GM06990 (cell line): ENCODE results near the gene TBX19.

ENCODE experiments used
- DNase-seq: peaks from one replicate; pipeline ENCODE4 v3.0.0-alpha.2; 2011; ENCODE audit not compliant: insufficient read length; ENCODE audit errors: extremely low read depth
- H3K27me3 ChIP-seq: replicated peaks from 2 replicates; pipeline ENCODE4 v1.6.0; 2011; ENCODE audit warnings: low read length; ENCODE audit not compliant: control insufficient read depth, insufficient read depth
- H3K36me3 ChIP-seq: 2 replicates; pipeline ENCODE4 v1.5.1; 2011; ENCODE audit warnings: low read length; ENCODE audit not compliant: control insufficient read depth, insufficient read depth
- H3K4me3 ChIP-seq: replicated peaks from 2 replicates; pipeline ENCODE4 v1.5.1; 2011; ENCODE audit warnings: low read depth, mild to moderate bottlenecking, control low read depth, low read length
- TF ChIP-seq, protein P1 (sequence below): IDR thresholded peaks from 2 replicates; pipeline ENCODE4 v1.5.1; 2011; ENCODE audit warnings: low read length, control low read depth, mild to moderate bottlenecking, inconsistent platforms; ENCODE audit not compliant: insufficient read depth, poor library complexity, severe bottlenecking

Gene TBX19

GRCh38 chr1:168257397-168257796 is 23.3 kb upstream of the TBX19 start:
- Histone ChIP-seq H3K27me3 (no peaks in the 10 kb centered on the region), H3K36me3 (no peaks in the 10 kb centered on the region), H3K4me3 (no peak overlapping the region)
- no peak for DNase-seq
- TF ChIP-seq, protein P1, sequence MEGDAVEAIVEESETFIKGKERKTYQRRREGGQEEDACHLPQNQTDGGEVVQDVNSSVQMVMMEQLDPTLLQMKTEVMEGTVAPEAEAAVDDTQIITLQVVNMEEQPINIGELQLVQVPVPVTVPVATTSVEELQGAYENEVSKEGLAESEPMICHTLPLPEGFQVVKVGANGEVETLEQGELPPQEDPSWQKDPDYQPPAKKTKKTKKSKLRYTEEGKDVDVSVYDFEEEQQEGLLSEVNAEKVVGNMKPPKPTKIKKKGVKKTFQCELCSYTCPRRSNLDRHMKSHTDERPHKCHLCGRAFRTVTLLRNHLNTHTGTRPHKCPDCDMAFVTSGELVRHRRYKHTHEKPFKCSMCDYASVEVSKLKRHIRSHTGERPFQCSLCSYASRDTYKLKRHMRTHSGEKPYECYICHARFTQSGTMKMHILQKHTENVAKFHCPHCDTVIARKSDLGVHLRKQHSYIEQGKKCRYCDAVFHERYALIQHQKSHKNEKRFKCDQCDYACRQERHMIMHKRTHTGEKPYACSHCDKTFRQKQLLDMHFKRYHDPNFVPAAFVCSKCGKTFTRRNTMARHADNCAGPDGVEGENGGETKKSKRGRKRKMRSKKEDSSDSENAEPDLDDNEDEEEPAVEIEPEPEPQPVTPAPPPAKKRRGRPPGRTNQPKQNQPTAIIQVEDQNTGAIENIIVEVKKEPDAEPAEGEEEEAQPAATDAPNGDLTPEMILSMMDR = no peak

DNA sequence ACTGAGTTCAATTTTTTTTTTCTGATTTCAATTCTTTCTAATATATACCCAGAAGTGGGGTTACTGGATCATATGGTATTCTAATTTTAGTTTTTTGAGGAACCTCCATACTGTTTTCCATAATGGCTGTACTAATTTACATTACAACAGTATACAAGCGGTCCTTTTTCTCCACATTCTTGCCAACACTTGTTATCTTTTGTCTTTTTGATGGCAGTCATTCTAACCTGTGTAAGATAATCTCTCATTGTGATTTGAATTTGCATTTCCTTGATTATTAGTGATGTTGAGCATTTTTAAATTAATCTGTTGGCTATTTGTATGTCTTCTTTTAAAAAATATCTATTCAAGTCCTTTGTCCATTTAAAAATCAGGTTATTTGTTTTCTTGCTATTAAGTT is 21.1 kb upstream of the TBX19 start:
- TF ChIP-seq, protein P1 = no peak

DNA sequence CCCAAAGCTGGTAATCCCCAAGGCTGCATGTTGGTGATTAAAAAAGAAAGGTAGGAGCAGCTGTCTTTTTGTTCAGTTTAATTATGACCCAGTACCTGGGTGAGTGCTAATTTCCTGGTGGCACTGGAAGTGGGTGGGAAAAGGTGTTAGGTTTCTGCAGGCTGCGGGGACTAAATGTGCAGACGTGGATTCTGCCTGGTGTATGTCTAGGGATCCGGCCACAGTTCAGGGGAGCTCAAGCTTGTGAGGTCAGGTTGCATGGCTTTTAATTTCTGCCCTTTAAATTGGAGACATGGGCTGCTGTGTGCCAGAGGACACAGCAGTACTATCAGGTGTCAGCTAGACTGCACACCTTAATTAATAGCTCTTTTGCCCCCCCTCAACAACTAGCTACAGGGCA is 20.3 kb upstream of the TBX19 start:
- Histone ChIP-seq H3K4me3 (no peak overlapping the region), H3K27me3 (no peaks in the 10 kb centered on the region), H3K36me3 (no peaks in the 10 kb centered on the region; the same call in 1 of the 2 replicates)
- DNase-seq = no peak
- TF ChIP-seq, protein P1 = no peak

More for the DNA sequence above, 21.1 kb upstream of the TBX19 start:
- no peak for DNase-seq
- no peaks in the 10 kb centered on the region; the same call in 1 of the 2 replicates for H3K36me3 ChIP-seq
- no peak overlapping the region for H3K4me3 ChIP-seq
- no peaks in the 10 kb centered on the region for H3K27me3 ChIP-seq

DNA sequence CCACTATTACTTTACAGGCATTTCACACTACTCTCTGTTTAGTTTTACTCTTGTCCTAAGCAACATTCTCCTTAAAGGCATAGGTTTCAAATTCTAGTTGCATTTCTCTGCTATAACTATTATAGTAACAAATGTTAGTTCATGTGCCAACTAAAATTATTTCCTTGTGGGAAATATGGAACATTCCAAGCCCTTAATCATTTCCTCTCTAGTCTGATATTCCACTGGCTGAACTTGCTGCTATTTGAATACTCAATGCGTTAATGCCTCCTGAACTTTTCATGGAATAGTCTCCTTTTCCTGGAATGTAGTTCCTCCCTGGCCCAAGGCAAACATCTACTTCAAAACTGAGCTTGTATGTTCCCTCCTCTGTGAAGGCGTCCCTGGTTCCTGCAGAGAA is 19.3 kb upstream of the TBX19 start:
- no peak for DNase-seq
- TF ChIP-seq, protein P1 = no peak
- no peaks in the 10 kb centered on the region for H3K27me3 ChIP-seq
- H3K36me3 ChIP-seq = no peaks in the 10 kb centered on the region; the same call in 1 of the 2 replicates
- H3K4me3 ChIP-seq = no peak overlapping the region

DNA sequence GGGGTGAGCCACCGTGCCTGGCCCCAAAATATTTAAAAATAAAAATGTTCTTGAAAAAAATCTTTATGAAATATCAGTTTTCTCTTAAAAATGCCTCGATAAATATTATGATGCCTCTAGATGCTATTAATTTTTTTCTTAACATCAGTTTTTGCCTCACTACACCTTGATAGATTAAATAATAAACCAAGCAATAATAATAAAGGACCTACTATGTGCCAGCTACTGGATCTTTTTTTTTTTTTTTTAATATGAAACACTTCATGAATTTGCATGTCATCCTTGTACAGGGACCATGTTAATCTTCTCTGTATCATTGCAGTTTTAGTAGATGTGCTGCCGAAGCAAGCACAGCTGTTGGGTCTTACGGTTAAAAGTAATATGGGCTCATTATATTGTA is 17.5 kb upstream of the TBX19 start:
- DNase-seq = no peak
- Histone ChIP-seq H3K4me3 (no peak overlapping the region), H3K27me3 (no peaks in the 10 kb centered on the region), H3K36me3 (no peaks in the 10 kb centered on the region; the same call in 1 of the 2 replicates)
- TF ChIP-seq, protein P1 = no peak

DNA sequence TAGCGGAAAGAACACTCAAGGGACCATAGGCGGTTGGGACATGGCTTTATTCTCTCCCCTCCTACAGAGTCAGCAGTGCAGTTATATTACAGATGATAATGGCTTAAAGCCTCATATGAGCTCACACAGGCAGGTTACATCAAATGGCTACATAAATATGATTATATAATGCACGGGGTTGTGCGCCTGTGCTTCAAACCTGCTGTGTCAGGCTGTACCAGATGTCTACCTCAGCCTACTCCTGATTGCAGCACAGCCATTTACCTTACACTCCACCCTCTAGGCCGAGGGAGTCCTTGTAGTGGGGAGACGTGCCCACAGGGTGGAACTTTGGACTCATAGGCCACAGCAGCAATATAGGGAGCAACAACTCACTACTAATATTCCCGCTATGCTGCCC is 16.4 kb upstream of the TBX19 start:
- no peak for DNase-seq
- Histone ChIP-seq H3K36me3 (no peaks in the 10 kb centered on the region; the same call in 1 of the 2 replicates), H3K4me3 (no peak overlapping the region), H3K27me3 (no peaks in the 10 kb centered on the region)
- TF ChIP-seq, protein P1 = no peak
